K562 (cell line): ENCODE results near the gene POGLUT2. TPM values are rescaled to one million over a fixed set of nuclear protein-coding genes. Genes with fewer than 3 reads are reported as not detected.

Source experiments
- ATAC-seq: fragments of 200-7000 bp; cut with Tn5 transposase; 3 replicates; pipeline ENCODE4 v1.9.1; 2020; ENCODE audit warnings: moderate library complexity
- BruUV-seq: library from RNA; stranded (reverse); fragments of 400-500 nt; replicated peaks from 2 replicates; lab custom pipeline; 2021; lab: Mats Ljungman, UMichigan
- CTCF ChIA-PET: fragments of 300-600 bp; formaldehyde crosslinking; extraction: SDS; loops from one replicate; lab custom pipeline; 2021; ENCODE audit warnings: low intra/inter-chr PET ratio; lab: Yijun Ruan, JAX
- POLR2A ChIA-PET: fragments of 300-600, 350-650 bp; sonication (Branson Sonifier 250); formaldehyde crosslinking; extraction: SDS; loops from one replicate; lab custom pipeline; 2021; ENCODE audit warnings: antibody characterized with exemption, inconsistent platforms; lab: Yijun Ruan, JAX
- DNase-seq, 4 experiments: peaks; one replicate each; pipeline versions ENCODE4 v3.0.0 to v3.0.0-alpha.2; 2011 to 2018; ENCODE audit warnings: low spot score in 3 of 4, mixed read lengths in 3 of 4; ENCODE audit errors: extremely low read depth in 1 of 4
- FAIRE-seq: peaks from 2 replicates; lab custom pipeline; 2011; peaks lifted over from hg19 to GRCh38; lab: Jason Lieb, UNC
- H2AFZ ChIP-seq: 2 replicates; pipeline ENCODE4 v1.6.0; 2011; ENCODE audit warnings: low read depth, low read length, control low read depth, inconsistent platforms
- H3K27ac ChIP-seq: fragments of 200-600 bp; 3 replicates; pipeline ENCODE4 v1.8.0; 2011; ENCODE audit warnings: low read depth, mild to moderate bottlenecking, control low read depth, inconsistent platforms, low read length, moderate library complexity, mixed read lengths; ENCODE audit errors: extremely low read depth
- H3K27me3 ChIP-seq, 2 experiments: fragments of 300-600 bp in 1 of 2; 2 replicates in 1 of 2; 3 replicates in 1 of 2; pipeline versions ENCODE4 v1.6.0 to v1.8.0; 2011; ENCODE audit warnings: inconsistent platforms in 2 of 2, low read length in 2 of 2, mild to moderate bottlenecking in 1 of 2, mixed read lengths in 1 of 2, moderate library complexity in 1 of 2; ENCODE audit not compliant: control insufficient read depth in 2 of 2, insufficient read depth in 2 of 2
- H3K36me3 ChIP-seq: fragments of 300-600 bp; 3 replicates; pipeline ENCODE4 v1.8.0; 2011; ENCODE audit warnings: mild to moderate bottlenecking, low read length, inconsistent platforms; ENCODE audit not compliant: control insufficient read depth, insufficient read depth
- H3K4me1 ChIP-seq, 2 experiments: fragments of 200-600 bp in 1 of 2; replicated peaks in 1 of 2; 2 replicates in 1 of 2; 3 replicates in 1 of 2; pipeline versions ENCODE4 v1.5.1 to v1.8.0; 2011; ENCODE audit warnings: inconsistent platforms in 2 of 2, low read length in 2 of 2, mild to moderate bottlenecking in 1 of 2, mixed read lengths in 1 of 2, moderate library complexity in 1 of 2; ENCODE audit not compliant: control insufficient read depth in 2 of 2, insufficient read depth in 2 of 2
- H3K4me2 ChIP-seq: 2 replicates; pipeline ENCODE4 v1.6.1; 2011; ENCODE audit warnings: low read length, control low read depth, inconsistent platforms, mixed read lengths; ENCODE audit not compliant: insufficient read depth
- H3K4me3 ChIP-seq: fragments of 200-600 bp; sonication (generic), shearing (Covaris generic); 2 replicates; pipeline ENCODE4 v1.5.1; 2016; ENCODE audit warnings: control low read depth, inconsistent platforms
- H3K79me2 ChIP-seq: fragments of 200-600 bp; 3 replicates; pipeline ENCODE4 v1.8.0; 2011; ENCODE audit warnings: low read length, inconsistent platforms; ENCODE audit not compliant: control insufficient read depth, insufficient read depth
- H3K9ac ChIP-seq, 2 experiments: 2 replicates each; pipeline versions ENCODE4 v1.6.0 to v1.6.1; 2011; ENCODE audit warnings: low read depth in 2 of 2, low read length in 2 of 2, control low read depth in 1 of 2, inconsistent platforms in 1 of 2, mild to moderate bottlenecking in 1 of 2, mixed read lengths in 1 of 2; ENCODE audit not compliant: insufficient read depth in 1 of 2
- H3K9me1 ChIP-seq: one replicate; pipeline ENCODE4 v1.6.0; 2011; ENCODE audit warnings: inconsistent platforms, mild to moderate bottlenecking, low read length, moderate library complexity; ENCODE audit not compliant: control insufficient read depth, insufficient read depth
- H3K9me3 ChIP-seq: replicated peaks from 2 replicates; pipeline ENCODE4 v1.5.1; 2011; ENCODE audit warnings: low read depth, low read length, inconsistent platforms; ENCODE audit not compliant: control insufficient read depth, insufficient read depth
- H4K20me1 ChIP-seq: replicated peaks from 2 replicates; pipeline ENCODE4 v1.6.1; 2011; ENCODE audit warnings: low read length, inconsistent platforms, mixed read lengths; ENCODE audit not compliant: control insufficient read depth, insufficient read depth
- CBX5 ChIP-seq: IDR thresholded peaks from 2 replicates; pipeline ENCODE4 v1.6.1; 2014; ENCODE audit warnings: low read depth, borderline replicate concordance
- CTBP1 ChIP-seq: fragments of 450-650 bp; IDR thresholded peaks from 2 replicates; pipeline ENCODE4 v1.6.1; 2016; ENCODE audit warnings: borderline replicate concordance
- NR1H2 ChIP-seq: sonication (generic); formaldehyde crosslinking; IDR thresholded peaks from 2 replicates; pipeline ENCODE4 v1.4.0; 2020; ENCODE audit warnings: mild to moderate bottlenecking, missing genetic modification reagents
- PREB ChIP-seq: sonication (generic); formaldehyde crosslinking; IDR thresholded peaks from 2 replicates; pipeline ENCODE4 v1.8.1; 2023; ENCODE audit warnings: mild to moderate bottlenecking, missing genetic modification reagents
- SOX6 ChIP-seq: fragments of 450-650 bp; IDR thresholded peaks from 2 replicates; pipeline ENCODE4 v1.6.1; 2014; ENCODE audit warnings: mild to moderate bottlenecking
- ZNF589 ChIP-seq: fragments of 200-800 bp; sonication (Bioruptor generic); IDR thresholded peaks from 2 replicates; pipeline ENCODE4 v1.6.1; 2016; ENCODE audit warnings: low read depth, missing genetic modification characterization, missing compliant biosample characterization
- ZNF668 ChIP-seq: fragments of 250-450 bp; sonication (Bioruptor Pico); IDR thresholded peaks from 2 replicates; pipeline ENCODE4 v1.8.0; 2022; ENCODE audit warnings: mild to moderate bottlenecking, inconsistent platforms
- ZNF707 ChIP-seq: fragments of 250-450 bp; sonication (Bioruptor Pico); conservative IDR thresholded peaks from 2 replicates; pipeline ENCODE4 v1.8.0; 2022; ENCODE audit warnings: inconsistent platforms, mild to moderate bottlenecking, moderate library complexity
- WGBS: fragments of 100-300 bp; shearing (Covaris generic); methylation state at CpG from one replicate; pipeline ENCODE4 v1.1.6; 2016; ENCODE audit warnings: low coverage, mixed read lengths; ENCODE audit not compliant: insufficient coverage; ENCODE audit errors: missing lambda C conversion rate; 5-methylcytosine and 5-hydroxymethylcytosine counted together
- in situ Hi-C: fragments of 300-500 bp; cut with MboI; formaldehyde crosslinking; loops from 4 replicates; pipeline ENCODE4 v1.15.0; 2018; ENCODE audit warnings: inconsistent platforms, mixed read lengths
- intact Hi-C: fragments of 100-400 bp; cut with micrococcal nuclease; formaldehyde crosslinking; loops from 2 replicates; pipeline ENCODE4 v1.14.2; 2022
- polyA plus RNA-seq, 8 experiments: library from polyadenylated mRNA; depleted of rRNA in 4 of 8; stranded (reverse) in 5 of 8; unstranded in 3 of 8; fragments of >200 nt; fragmentation: Nextera tagmentation in 2 of 8; fragmentation: Illumina TruSeq in 1 of 8; extraction: Ambion mirVana in 2 of 8; extraction: Trizol in 1 of 8; gene quantifications; 2 replicates each; pipeline versions ENCODE4 v1.2.1 to v1.2.3, GENCODE V29; 2011 to 2014; ENCODE audit warnings: inconsistent platforms in 1 of 8, missing spikeins in 1 of 8
- total RNA-seq, 7 experiments: library from RNA; depleted of rRNA in 6 of 7; stranded (reverse); fragments of >200 nt in 6 of 7; fragmentation: Illumina TruSeq in 2 of 7; extraction: Trizol in 2 of 7; gene quantifications; 2 replicates each; pipeline versions ENCODE4 v1.2.1 to v1.2.3, GENCODE V29; 2011 to 2021; ENCODE audit warnings: low replicate concordance in 1 of 7

The POGLUT2 gene
- total and polyA plus RNA-seq, 9 of the 15 experiments (the other 6 are each of a cell fraction or from before 2014, with no cell fraction given), result 3.8 to 11.8 (median 10.8) TPM

DNA sequence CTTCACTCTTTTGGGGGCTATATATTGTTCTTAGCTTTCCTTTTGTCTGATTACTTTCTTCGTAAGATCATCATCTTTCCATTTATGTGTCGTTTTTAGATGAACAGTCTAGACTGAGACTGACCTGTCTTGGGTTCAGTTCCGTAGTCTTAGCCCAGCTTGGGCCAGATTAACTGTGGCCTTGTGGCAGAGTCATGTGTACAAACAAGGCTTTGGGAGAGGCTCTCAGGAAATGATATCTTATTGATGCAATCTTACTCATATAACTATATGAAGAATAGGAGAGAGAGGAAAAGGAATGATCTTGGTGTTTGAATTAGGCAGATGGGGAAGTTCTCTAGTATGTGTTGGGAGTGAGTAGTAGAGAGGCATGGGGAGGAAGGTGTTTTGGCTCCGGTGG lies 40.2 kb upstream of the POGLUT2 start:
- ChIA-PET CTCF (no interaction called here), POLR2A (no interaction called here)
- no peak overlapping the region for H3K27ac ChIP-seq
- intact Hi-C loops, result no loop called here
- H2AFZ ChIP-seq, result no peak overlapping the region
- DNase-seq (no peak), FAIRE-seq (no peak), ATAC-seq (no peak)
- H3K4me1 ChIP-seq, result no peaks in the 10 kb centered on the region
- no TSS peak for BruUV-seq
- no peaks in the 10 kb centered on the region for H3K9me3 ChIP-seq
- no peaks in the 10 kb centered on the region for H3K79me2 ChIP-seq
- H3K9me1 ChIP-seq, result no peaks in the 10 kb centered on the region
- WGBS, result 45% methylated on average over 2 of the region's 4 CpGs
- no peaks in the 10 kb centered on the region for H4K20me1 ChIP-seq
- in situ Hi-C loops, result no loop called here
- TF ChIP-seq ZNF707 (CRISPR knock-in tag) (no peak), ZNF589 (CRISPR knock-in tag) (no peak), PREB (CRISPR knock-in tag) (no peak), SOX6 (no peak), ZNF668 (CRISPR knock-in tag) (no peak), CBX5 (no peak), CTBP1 (no peak), NR1H2 (CRISPR knock-in tag) (no peak)
- H3K27me3 ChIP-seq, result no peaks in the 10 kb centered on the region
- H3K9ac ChIP-seq, result no peak overlapping the region
- H3K4me3 ChIP-seq, result no peak overlapping the region
- H3K36me3 ChIP-seq, result peaks cover 27% of the 10 kb centered on the region; the same call in 1 of the 3 replicates
- no peak overlapping the region for H3K4me2 ChIP-seq
